Measurements from ENCODE around the gene CAPN13.

Gene CAPN13

GRCh38 chr2:30714811-30715709, 92.2 kb downstream of the CAPN13 start:
- peaks cover 0 to 12% (median 5%) of the 10 kb centered on the region in 4 experiments for H3K4me1 ChIP-seq (ENCODE audit: control extremely low read depth in 1 of 4, control insufficient read depth in 4 of 4, insufficient read depth in 4 of 4, low read length in 3 of 4)
- no peaks in the 10 kb centered on the region for H3K27me3 ChIP-seq (replicated peaks in 2 of 5; ENCODE audit: control insufficient read depth in 4 of 5, insufficient read depth in 5 of 5, low read length in 4 of 5)
- no peak overlapping the region for H3K27ac ChIP-seq (ENCODE audit: insufficient read depth in 1 of 2, low read depth in 1 of 2, low read length in 2 of 2, poor library complexity in 1 of 2, severe bottlenecking in 2 of 2)
- H3K9me3 ChIP-seq (ENCODE audit: control extremely low read depth in 1 of 5, control insufficient read depth in 4 of 5, insufficient read depth in 2 of 5, low read depth in 1 of 5, low read length in 4 of 5), result no peaks in the 10 kb centered on the region
- no peak overlapping the region for H3K4me3 ChIP-seq (ENCODE audit: control insufficient read depth in 1 of 7, extremely low read depth in 1 of 7, insufficient read depth in 4 of 7, low read depth in 2 of 7, low read length in 6 of 7)
- no peaks in the 10 kb centered on the region for H3K36me3 ChIP-seq (ENCODE audit: control insufficient read depth in 4 of 4, insufficient read depth in 4 of 4, low read length in 3 of 4)
- DNase-seq, result peak in 2 of 3 donors; percentile 36 to 40
- ChIA-PET POLR2A (no interaction called here), CTCF (interaction anchor here (0.7 to 17.1 kb wide), 12 partner anchors 8 to 808 kb away, joined by 3 to 312 read pairs (median 12); no protein-coding TSS in a partner anchor)
- 79% methylated on average over 6 of the region's 8 CpGs for WGBS (ENCODE audit: insufficient coverage)

- DNase-seq, result no peak
- ChIA-PET POLR2A (no interaction called here), CTCF (interaction anchor here (0.7 to 17.1 kb wide), 15 partner anchors 11 to 810 kb away, joined by 3 to 312 read pairs (median 9); partner anchors contain the start of gene GALNT14)
- H3K9me3 ChIP-seq (ENCODE audit: control extremely low read depth in 1 of 5, control insufficient read depth in 4 of 5, insufficient read depth in 2 of 5, low read depth in 1 of 5, low read length in 4 of 5), result no peaks in the 10 kb centered on the region
- H3K27me3 ChIP-seq (replicated peaks in 2 of 5; ENCODE audit: control insufficient read depth in 4 of 5, insufficient read depth in 5 of 5, low read length in 4 of 5), result no peaks in the 10 kb centered on the region
- 100% methylated on average over 3 of the region's 3 CpGs for WGBS (ENCODE audit: insufficient coverage)
- H3K4me3 ChIP-seq (ENCODE audit: control insufficient read depth in 1 of 7, extremely low read depth in 1 of 7, insufficient read depth in 4 of 7, low read depth in 2 of 7, low read length in 6 of 7), result no peak overlapping the region
- H3K4me1 ChIP-seq (ENCODE audit: control extremely low read depth in 1 of 4, control insufficient read depth in 4 of 4, insufficient read depth in 4 of 4, low read length in 3 of 4), result peaks cover 0 to 12% (median 5%) of the 10 kb centered on the region in 4 experiments
- no peaks in the 10 kb centered on the region for H3K36me3 ChIP-seq (ENCODE audit: control insufficient read depth in 4 of 4, insufficient read depth in 4 of 4, low read length in 3 of 4)
- H3K27ac ChIP-seq (ENCODE audit: insufficient read depth in 1 of 2, low read depth in 1 of 2, low read length in 2 of 2, poor library complexity in 1 of 2, severe bottlenecking in 2 of 2), result no peak overlapping the region
These were observed 93.5 kb downstream of the CAPN13 start for GRCh38 chr2:30713698-30714097.

GRCh38 chr2:30711646-30712085, 95.6 kb downstream of the CAPN13 start:
- CTCF ChIA-PET, result interaction anchor here (0.7 to 17.1 kb wide), 42 partner anchors 9 to 812 kb away, joined by 3 to 312 read pairs (median 5); partner anchors contain the start of gene YPEL5
- H3K27ac ChIP-seq (ENCODE audit: insufficient read depth in 1 of 2, low read depth in 1 of 2, low read length in 2 of 2, poor library complexity in 1 of 2, severe bottlenecking in 2 of 2), result no peak overlapping the region
- H3K4me1 ChIP-seq (ENCODE audit: control extremely low read depth in 1 of 4, control insufficient read depth in 4 of 4, insufficient read depth in 4 of 4, low read length in 3 of 4), result peaks cover 0 to 12% (median 5%) of the 10 kb centered on the region in 4 experiments
- no peaks in the 10 kb centered on the region for H3K36me3 ChIP-seq (ENCODE audit: control insufficient read depth in 4 of 4, insufficient read depth in 4 of 4, low read length in 3 of 4)
- H3K27me3 ChIP-seq (replicated peaks in 2 of 5; ENCODE audit: control insufficient read depth in 4 of 5, insufficient read depth in 5 of 5, low read length in 4 of 5), result no peaks in the 10 kb centered on the region
- H3K4me3 ChIP-seq (ENCODE audit: control insufficient read depth in 1 of 7, extremely low read depth in 1 of 7, insufficient read depth in 4 of 7, low read depth in 2 of 7, low read length in 6 of 7), result no peak overlapping the region
- DNase-seq, result peak; percentile 89 to 95 (median 90)
- H3K9me3 ChIP-seq (ENCODE audit: control extremely low read depth in 1 of 5, control insufficient read depth in 4 of 5, insufficient read depth in 2 of 5, low read depth in 1 of 5, low read length in 4 of 5), result no peaks in the 10 kb centered on the region
- POLR2A ChIA-PET, result interaction anchor here (0.7 kb wide), 1 partner anchor 547 kb away, joined by 4 read pairs; no protein-coding TSS in a partner anchor
- 25% methylated on average over 4 of the region's 4 CpGs for WGBS (ENCODE audit: insufficient coverage)

GRCh38 chr2:30710461-30710860, 96.8 kb downstream of the CAPN13 start:
- no peaks in the 10 kb centered on the region for H3K36me3 ChIP-seq (ENCODE audit: control insufficient read depth in 4 of 4, insufficient read depth in 4 of 4, low read length in 3 of 4)
- ChIA-PET POLR2A (no interaction called here), CTCF (interaction anchor here (0.7 to 17.1 kb wide), 21 partner anchors 12 to 639 kb away, joined by 3 to 312 read pairs (median 4); no protein-coding TSS in a partner anchor)
- 99% methylated on average over 6 of the region's 6 CpGs for whole genome bisulfite sequencing (ENCODE audit: insufficient coverage)
- no peak overlapping the region for H3K27ac ChIP-seq (ENCODE audit: insufficient read depth in 1 of 2, low read depth in 1 of 2, low read length in 2 of 2, poor library complexity in 1 of 2, severe bottlenecking in 2 of 2)
- H3K4me3 ChIP-seq (ENCODE audit: control insufficient read depth in 1 of 7, extremely low read depth in 1 of 7, insufficient read depth in 4 of 7, low read depth in 2 of 7, low read length in 6 of 7), result no peak overlapping the region
- H3K4me1 ChIP-seq (ENCODE audit: control extremely low read depth in 1 of 4, control insufficient read depth in 4 of 4, insufficient read depth in 4 of 4, low read length in 3 of 4), result peaks cover 0 to 12% (median 5%) of the 10 kb centered on the region in 4 experiments
- no peak for DNase-seq
- no peaks in the 10 kb centered on the region for H3K9me3 ChIP-seq (ENCODE audit: control extremely low read depth in 1 of 5, control insufficient read depth in 4 of 5, insufficient read depth in 2 of 5, low read depth in 1 of 5, low read length in 4 of 5)
- H3K27me3 ChIP-seq (replicated peaks in 2 of 5; ENCODE audit: control insufficient read depth in 4 of 5, insufficient read depth in 5 of 5, low read length in 4 of 5), result no peaks in the 10 kb centered on the region

- Histone ChIP-seq H3K27me3 (replicated peaks in 2 of 5; ENCODE audit: control insufficient read depth in 4 of 5, insufficient read depth in 5 of 5, low read length in 4 of 5) (no peaks in the 10 kb centered on the region), H3K4me1 (ENCODE audit: control extremely low read depth in 1 of 4, control insufficient read depth in 4 of 4, insufficient read depth in 4 of 4, low read length in 3 of 4) (peaks cover 0 to 12% (median 4%) of the 10 kb centered on the region in 4 experiments), H3K27ac (ENCODE audit: insufficient read depth in 1 of 2, low read depth in 1 of 2, low read length in 2 of 2, poor library complexity in 1 of 2, severe bottlenecking in 2 of 2) (no peak overlapping the region), H3K4me3 (ENCODE audit: control insufficient read depth in 1 of 7, extremely low read depth in 1 of 7, insufficient read depth in 4 of 7, low read depth in 2 of 7, low read length in 6 of 7) (no peak overlapping the region), H3K36me3 (ENCODE audit: control insufficient read depth in 4 of 4, insufficient read depth in 4 of 4, low read length in 3 of 4) (no peaks in the 10 kb centered on the region), H3K9me3 (ENCODE audit: control extremely low read depth in 1 of 5, control insufficient read depth in 4 of 5, insufficient read depth in 2 of 5, low read depth in 1 of 5, low read length in 4 of 5) (no peaks in the 10 kb centered on the region)
- ChIA-PET CTCF (interaction anchor here (0.6 to 17.1 kb wide), 18 partner anchors 14 to 640 kb away, joined by 3 to 312 read pairs (median 4); no protein-coding TSS in a partner anchor), POLR2A (no interaction called here)
- DNase-seq, result no peak
- 97% methylated on average over 4 of the region's 4 CpGs for WGBS (ENCODE audit: insufficient coverage)
These were observed 97.2 kb downstream of the CAPN13 start for GRCh38 chr2:30710016-30710415.

- H3K27me3 ChIP-seq (replicated peaks in 2 of 5; ENCODE audit: control insufficient read depth in 4 of 5, insufficient read depth in 5 of 5, low read length in 4 of 5), result no peaks in the 10 kb centered on the region
These were observed 97.7 kb downstream of the CAPN13 start for GRCh38 chr2:30709516-30709915.

More at GRCh38 chr2:30709516-30709915, 97.7 kb downstream of the CAPN13 start:
- ChIA-PET POLR2A (no interaction called here), CTCF (interaction anchor here (0.6 to 17.1 kb wide), 17 partner anchors 16 to 640 kb away, joined by 3 to 312 read pairs (median 4); no protein-coding TSS in a partner anchor)
- Histone ChIP-seq H3K9me3 (ENCODE audit: control extremely low read depth in 1 of 5, control insufficient read depth in 4 of 5, insufficient read depth in 2 of 5, low read depth in 1 of 5, low read length in 4 of 5) (no peaks in the 10 kb centered on the region), H3K4me3 (ENCODE audit: control insufficient read depth in 1 of 7, extremely low read depth in 1 of 7, insufficient read depth in 4 of 7, low read depth in 2 of 7, low read length in 6 of 7) (no peak overlapping the region), H3K36me3 (ENCODE audit: control insufficient read depth in 4 of 4, insufficient read depth in 4 of 4, low read length in 3 of 4) (no peaks in the 10 kb centered on the region), H3K4me1 (ENCODE audit: control extremely low read depth in 1 of 4, control insufficient read depth in 4 of 4, insufficient read depth in 4 of 4, low read length in 3 of 4) (peaks cover 0 to 8% (median 2%) of the 10 kb centered on the region in 4 experiments), H3K27ac (ENCODE audit: insufficient read depth in 1 of 2, low read depth in 1 of 2, low read length in 2 of 2, poor library complexity in 1 of 2, severe bottlenecking in 2 of 2) (no peak overlapping the region)
- no peak for DNase-seq
- 95% methylated on average over 8 of the region's 8 CpGs for WGBS (ENCODE audit: insufficient coverage)
